Breast epithelium (tissue), 4 donors: ENCODE measurements around the gene SLC35F3. TPM values are rescaled to one million over a fixed set of nuclear protein-coding genes. Genes with fewer than 3 reads are reported as not detected.

ENCODE experiments used
- DNase-seq, 2 donors: peaks; one replicate each; pipeline ENCODE4 v3.0.0-alpha.2; 2019; ENCODE audit warnings: low spot score in 2 of 2
- H3K27ac ChIP-seq, 2 donors: fragments of 200-600 bp; sonication (generic) in 1 of 2; one replicate each; pipeline ENCODE4 v1.5.1; 2016 to 2019; ENCODE audit warnings: mild to moderate bottlenecking in 1 of 2
- H3K27me3 ChIP-seq, 2 donors: fragments of 200-600 bp; sonication (generic) in 1 of 2; one replicate each; pipeline versions ENCODE4 v1.5.1 to v1.6.0; 2017 to 2019; ENCODE audit warnings: control low read depth in 1 of 2, mild to moderate bottlenecking in 1 of 2
- H3K36me3 ChIP-seq: fragments of 200-600 bp; one replicate; pipeline ENCODE4 v1.5.1; 2019
- H3K4me1 ChIP-seq, 2 donors: fragments of 200-600 bp; sonication (generic); one replicate each; pipeline ENCODE4 v1.5.1; 2016 to 2019; ENCODE audit warnings: control low read depth in 1 of 2
- H3K4me3 ChIP-seq, 3 donors: fragments of 200-600 bp; sonication (generic); 1 replicate in 2 of 3; 2 replicates in 1 of 3; pipeline ENCODE4 v1.5.1; 2016 to 2019; ENCODE audit warnings: mild to moderate bottlenecking in 3 of 3, moderate library complexity in 2 of 3
- H3K9me3 ChIP-seq, 2 donors: fragments of 200-600 bp; sonication (generic) in 1 of 2; one replicate each; pipeline ENCODE4 v1.5.1; 2016 to 2019; ENCODE audit warnings: control low read depth in 1 of 2
- CTCF ChIP-seq, 3 donors: fragments of 450-650 bp; IDR thresholded peaks; one replicate each; pipeline ENCODE4 v1.5.1; 2016 to 2017; ENCODE audit warnings: antibody characterized with exemption in 3 of 3, mild to moderate bottlenecking in 3 of 3, moderate library complexity in 3 of 3
- POLR2A ChIP-seq: fragments of 450-650 bp; IDR thresholded peaks from one replicate; pipeline ENCODE4 v1.6.1; 2016; ENCODE audit warnings: antibody characterized with exemption, mild to moderate bottlenecking, moderate library complexity
- POLR2AphosphoS5 ChIP-seq, 3 donors: sonication (generic); formaldehyde crosslinking; IDR thresholded peaks; one replicate each; pipeline ENCODE4 v1.6.1; 2017; ENCODE audit warnings: antibody characterized with exemption in 3 of 3
- intact Hi-C: fragments of 100-400 bp; cut with DNase I; formaldehyde crosslinking; loops from one replicate; pipeline ENCODE4 v1.15.1; 2023; ENCODE audit warnings: low total_unique reads
- total RNA-seq, 3 donors: library from RNA; depleted of rRNA; stranded (reverse); fragments of >200 nt; gene quantifications; one replicate each; pipeline ENCODE4 v1.1.0, GENCODE V29; 2016

Gene SLC35F3
- total RNA-seq, 3 donors from 2014 or later, result 8.8 to 13.0 TPM; not detected in 1

DNA sequence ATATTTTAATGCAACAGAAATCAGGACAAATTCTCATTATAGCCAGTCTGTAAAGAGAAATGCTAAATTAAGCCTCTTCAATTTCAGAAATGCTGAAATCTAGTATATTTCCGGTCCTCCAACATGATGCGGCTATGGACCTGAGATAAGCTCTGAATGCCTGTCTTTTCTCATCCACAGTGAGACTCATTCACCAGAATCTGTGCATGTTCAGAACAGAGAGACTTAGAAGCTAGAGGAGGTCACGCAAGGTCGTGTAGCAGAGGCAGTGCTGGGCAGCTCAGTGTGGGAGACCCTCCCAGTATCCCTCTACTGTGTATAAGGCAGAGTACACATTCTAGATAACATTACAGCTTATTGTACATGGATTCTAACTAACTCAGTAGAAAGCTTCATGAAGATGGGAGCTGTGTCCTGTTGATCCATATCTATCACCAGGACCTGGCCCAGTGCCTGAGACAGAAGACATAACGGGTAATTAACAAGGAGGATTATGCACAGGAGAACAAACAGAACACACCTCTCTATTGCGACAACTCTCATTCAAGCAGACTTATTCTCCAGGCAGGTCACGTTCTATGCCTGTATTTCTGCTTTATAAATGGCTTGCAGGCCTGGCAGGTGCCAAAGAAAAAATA, 371.8 kb downstream of the SLC35F3 start:
- Histone ChIP-seq H3K36me3 (no peaks in the 10 kb centered on the region), H3K27me3 (no peaks in the 10 kb centered on the region), H3K9me3 (no peaks in the 10 kb centered on the region), H3K4me3 (no peak overlapping the region), H3K27ac (no peak overlapping the region), H3K4me1 (no peaks in the 10 kb centered on the region)
- TF ChIP-seq CTCF (IDR thresholded peaks at IDR 0.05) (no peak), POLR2A (no peak), POLR2AphosphoS5 (IDR thresholded peaks at IDR 0.05) (no peak)
- no peak for DNase-seq
- intact Hi-C loops, result no loop called here

DNA sequence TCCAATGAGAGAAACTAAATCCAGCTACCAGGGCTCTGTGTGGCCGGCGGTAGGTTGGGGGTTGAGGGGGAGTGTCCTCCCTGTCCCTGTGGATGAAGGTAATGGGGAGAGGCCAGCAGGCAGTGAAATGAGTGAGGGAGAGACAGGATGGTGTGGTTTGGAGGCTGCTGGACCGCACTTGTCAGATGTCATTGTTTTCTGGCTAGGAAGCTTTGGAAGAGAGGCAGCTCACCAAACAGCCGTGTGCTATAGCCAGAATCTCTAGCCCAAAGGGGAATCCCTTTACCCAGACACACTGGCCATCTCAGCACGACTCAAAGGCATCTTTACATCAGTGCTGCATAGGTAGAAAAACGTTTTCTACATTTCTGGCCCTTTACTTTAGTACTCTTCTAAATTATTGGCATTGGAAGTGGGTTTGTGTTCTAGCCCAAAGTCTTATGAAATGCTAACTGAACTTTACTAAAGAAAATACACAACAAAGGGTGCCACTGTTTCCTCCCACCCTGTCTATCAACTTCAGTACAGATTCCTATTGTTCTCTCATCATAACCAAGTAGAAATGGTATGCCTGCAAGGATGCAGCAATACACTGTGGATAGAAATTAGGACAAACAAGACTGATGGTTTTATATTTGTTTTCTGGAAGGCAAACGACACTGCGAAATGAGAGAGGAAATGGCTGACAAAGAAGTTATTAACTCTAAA, 372.8 kb downstream of the SLC35F3 start:
- Histone ChIP-seq H3K4me1 (no peaks in the 10 kb centered on the region), H3K4me3 (no peak overlapping the region), H3K27ac (no peak overlapping the region), H3K36me3 (no peaks in the 10 kb centered on the region), H3K9me3 (no peaks in the 10 kb centered on the region), H3K27me3 (no peaks in the 10 kb centered on the region)
- no peak for DNase-seq
- intact Hi-C loops, result no loop called here
- TF ChIP-seq CTCF (IDR thresholded peaks at IDR 0.05) (no peak), POLR2AphosphoS5 (IDR thresholded peaks at IDR 0.05) (no peak), POLR2A (no peak)

DNA sequence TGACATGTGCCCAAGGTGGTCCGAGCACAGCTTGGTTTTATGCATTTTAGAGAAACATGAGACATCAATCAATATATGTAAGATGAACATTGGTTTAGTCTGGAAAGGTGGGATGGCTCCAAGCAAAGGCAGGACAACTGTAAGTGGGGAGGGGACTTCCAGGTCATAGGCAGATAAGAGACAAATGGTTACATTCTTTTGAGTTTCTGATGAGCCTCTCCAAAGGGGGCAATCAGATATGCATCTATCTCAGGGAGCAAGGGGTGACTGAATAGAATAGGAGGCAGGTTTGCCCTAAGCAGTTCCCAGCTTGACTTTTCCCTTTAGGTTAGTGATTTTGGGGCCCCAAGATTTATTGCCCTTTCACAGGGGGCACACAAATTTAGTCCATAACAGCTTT, 374.5 kb downstream of the SLC35F3 start:
- DNase-seq, result no peak

GRCh38 chr1:234280500-234280899, 376.0 kb downstream of the SLC35F3 start:
- intact Hi-C loops, result no loop called here

More for the DNA sequence above, 374.5 kb downstream of the SLC35F3 start:
- H3K4me3 ChIP-seq, result no peak overlapping the region
- H3K9me3 ChIP-seq, result no peaks in the 10 kb centered on the region
- H3K4me1 ChIP-seq, result no peaks in the 10 kb centered on the region
- H3K27ac ChIP-seq, result no peak overlapping the region
- intact Hi-C loops, result no loop called here
- H3K36me3 ChIP-seq, result no peaks in the 10 kb centered on the region
- no peaks in the 10 kb centered on the region for H3K27me3 ChIP-seq
- TF ChIP-seq CTCF (IDR thresholded peaks at IDR 0.05), result no peak

More at GRCh38 chr1:234280500-234280899, 376.0 kb downstream of the SLC35F3 start:
- Histone ChIP-seq H3K4me3 (no peak overlapping the region), H3K4me1 (no peaks in the 10 kb centered on the region), H3K36me3 (no peaks in the 10 kb centered on the region), H3K27ac (no peak overlapping the region), H3K9me3 (no peaks in the 10 kb centered on the region), H3K27me3 (no peaks in the 10 kb centered on the region)
- DNase-seq, result no peak
- TF ChIP-seq CTCF (IDR thresholded peaks at IDR 0.05) (no peak), POLR2A (no peak), POLR2AphosphoS5 (IDR thresholded peaks at IDR 0.05) (no peak)
